HL-60/S4 treated with retinoic acid at 250 ng/mL for 4 days and 3 days (cell line): ENCODE data around the gene ZBTB7C.
"Not testable (repeated sequence)": the region's sequence is repeated elsewhere in the genome, so short reads cannot be mapped to it uniquely, and the experiment has no call there.

Experiments used
- in situ Hi-C: fragments of 300-500 bp; cut with MboI; formaldehyde crosslinking; loops from 2 replicates; pipeline ENCODE4 v1.7.0; 2022; ENCODE audit warnings: low sequenced_read_pairs

Gene ZBTB7C

GRCh38 chr18:48304906-48305693 lies 104.1 kb downstream of the ZBTB7C start:
- in situ Hi-C loops: no loop called here

GRCh38 chr18:48303883-48304282 lies 105.3 kb downstream of the ZBTB7C start:
- in situ Hi-C loops: no loop called here

DNA sequence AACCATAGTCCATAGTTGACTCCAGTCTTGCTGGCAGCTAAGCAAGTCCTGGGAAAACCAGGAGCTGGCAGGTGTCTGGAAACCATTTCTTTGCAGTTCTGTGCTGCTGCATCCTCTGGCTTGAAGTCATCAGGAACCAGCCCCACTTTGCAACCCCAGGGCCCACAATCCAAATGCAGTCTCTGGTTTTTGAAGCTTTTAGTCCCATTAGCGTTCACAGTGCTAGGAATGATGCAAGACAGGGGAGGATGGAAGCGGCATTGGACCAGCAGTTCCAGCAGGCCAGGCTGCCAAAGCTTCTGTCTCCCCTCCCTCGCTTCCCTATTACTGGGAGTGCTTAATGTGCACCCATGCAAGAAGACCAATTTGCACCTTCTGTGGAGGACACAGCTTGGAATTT lies 106.4 kb downstream of the ZBTB7C start:
- in situ Hi-C loops: no loop called here

GRCh38 chr18:48300463-48300961 lies 108.7 kb downstream of the ZBTB7C start:
- in situ Hi-C loops: no loop called here

DNA sequence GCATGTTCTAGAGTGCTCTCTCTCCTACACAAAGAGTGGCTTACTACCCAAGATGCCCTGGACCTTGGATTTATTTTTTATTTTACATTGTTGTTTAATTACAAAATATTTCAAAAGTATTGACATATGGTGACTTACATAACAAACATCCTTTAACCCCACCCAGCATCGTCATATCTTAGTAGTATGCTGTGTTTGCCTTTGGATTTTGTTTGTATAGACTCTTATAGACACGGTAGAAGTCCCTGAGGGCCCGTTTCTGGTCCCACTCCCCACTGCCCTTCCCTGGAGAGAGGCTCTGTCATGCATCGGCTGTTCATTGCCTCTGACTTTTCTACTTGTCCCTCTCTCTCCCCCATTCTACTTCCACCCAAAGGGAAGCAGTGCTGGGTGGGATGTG lies 112.0 kb downstream of the ZBTB7C start:
- in situ Hi-C loops: no loop called here

DNA sequence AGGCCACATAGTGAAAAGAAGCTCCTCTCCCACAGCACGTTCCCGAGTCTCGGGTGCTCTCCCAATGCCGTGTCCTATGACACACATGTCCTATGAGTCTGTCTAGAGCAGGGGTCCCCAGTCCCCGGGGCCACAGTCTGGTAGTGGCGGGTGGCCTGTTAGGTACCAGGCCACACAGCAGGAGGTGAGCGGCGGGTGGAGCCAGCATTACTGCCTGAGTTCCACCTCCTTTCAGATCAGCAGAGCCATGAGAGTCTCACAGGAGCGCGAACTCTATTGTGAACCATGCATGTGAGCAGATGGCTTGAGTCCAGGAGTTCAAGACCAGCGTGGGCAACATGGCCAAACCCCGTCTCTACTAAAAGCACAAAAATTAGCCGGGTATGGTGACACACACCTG lies 112.6 kb downstream of the ZBTB7C start:
- in situ Hi-C loops: no loop called here

GRCh38 chr18:48295586-48296311 lies 113.4 kb downstream of the ZBTB7C start:
- in situ Hi-C loops: no loop called here

- in situ Hi-C loops: no loop called here
Observed at GRCh38 chr18:48294899-48295585, 114.1 kb downstream of the ZBTB7C start.

DNA sequence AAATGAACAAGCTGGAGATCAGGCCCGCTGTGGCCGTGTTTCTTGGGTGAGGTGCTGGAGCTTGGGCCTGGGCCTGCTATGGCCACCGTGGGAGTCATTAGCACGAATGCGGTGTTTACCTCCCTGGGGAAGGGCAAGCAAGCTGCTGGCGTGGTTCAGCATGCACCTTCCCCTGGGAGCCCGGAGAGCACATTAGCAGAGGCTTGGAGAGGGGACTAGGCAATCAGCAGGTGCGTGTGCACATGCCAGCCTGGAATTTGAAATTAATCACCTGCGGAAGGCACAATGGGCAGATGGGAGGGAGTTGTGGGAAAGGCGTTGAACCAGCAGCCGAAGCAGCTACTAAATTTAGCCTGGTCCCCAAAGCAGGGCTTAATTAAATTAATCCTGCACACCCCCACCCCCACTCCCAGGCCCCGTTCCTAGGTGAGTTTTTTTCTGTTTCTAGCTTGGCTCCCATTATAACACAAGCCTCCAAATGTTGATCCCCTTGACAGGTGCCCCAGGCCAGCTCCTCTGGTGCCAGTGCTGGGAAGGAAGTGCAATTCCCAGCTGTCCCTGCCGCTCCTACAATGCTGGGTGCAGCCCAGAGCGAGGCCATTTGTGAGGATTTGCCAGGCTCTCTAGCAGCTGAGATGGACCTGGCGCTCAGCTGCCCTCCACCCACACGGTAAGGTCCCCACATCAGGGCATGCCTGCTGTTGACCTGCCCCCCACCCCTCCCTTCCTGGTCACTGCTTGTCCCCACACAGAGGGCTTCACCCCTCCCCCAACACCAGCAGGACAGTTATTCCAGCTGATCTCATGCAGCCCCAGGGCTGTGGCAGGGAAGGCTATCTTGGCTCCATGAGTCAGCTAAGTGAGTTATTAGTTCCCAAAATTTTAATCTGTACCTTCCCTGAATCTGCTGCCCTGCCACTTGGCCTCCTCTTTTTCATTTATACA lies 115.0 kb downstream of the ZBTB7C start:
- in situ Hi-C loops: no loop called here

DNA sequence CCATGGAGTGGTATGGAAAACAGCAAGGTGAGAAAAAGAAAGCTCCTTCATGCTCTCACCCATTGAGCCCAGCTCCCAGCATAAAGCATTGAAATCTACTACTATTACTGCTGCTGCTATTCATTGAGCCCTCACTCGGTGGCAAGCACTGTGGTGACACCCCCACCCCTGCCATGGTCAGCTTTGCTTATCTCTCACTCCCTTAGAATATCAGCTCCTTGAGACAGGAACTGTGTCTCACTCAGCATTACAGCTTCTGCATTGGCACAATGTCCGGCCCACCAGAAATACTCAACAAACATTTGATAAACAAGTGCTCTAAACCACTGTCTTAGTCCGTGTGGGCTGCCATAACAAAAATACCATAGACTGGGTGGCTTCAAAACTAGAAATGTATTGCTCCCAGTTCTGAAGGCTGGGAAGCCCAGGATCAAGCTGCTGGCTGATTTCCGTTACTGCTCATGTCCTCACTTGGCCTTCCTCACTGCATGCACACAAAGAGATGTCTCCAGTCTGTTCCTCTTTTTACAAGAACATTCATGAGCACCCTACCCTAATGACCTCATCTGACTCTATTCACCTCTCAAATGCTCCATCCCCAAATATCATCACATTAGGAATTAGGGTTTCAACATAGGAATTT lies 116.3 kb downstream of the ZBTB7C start:
- in situ Hi-C loops: no loop called here

DNA sequence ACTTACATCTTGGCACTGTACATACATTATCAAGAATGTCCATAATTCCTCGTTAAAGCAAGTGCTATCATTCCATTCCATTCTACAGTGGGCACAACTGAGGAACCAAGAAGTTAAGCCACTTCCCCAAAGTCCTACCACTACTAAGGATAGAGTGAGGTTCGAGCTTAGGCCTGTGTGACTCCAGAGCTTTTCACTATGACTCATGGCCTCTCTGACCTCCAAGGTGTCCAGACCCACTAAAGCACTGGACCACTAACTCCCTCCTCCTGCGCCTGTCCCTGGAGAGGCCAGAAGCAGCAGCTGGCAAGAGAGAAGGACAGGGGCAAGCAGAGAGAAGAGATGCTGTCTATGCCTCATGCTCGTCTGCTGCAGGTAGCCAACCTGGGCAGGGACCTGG lies 117.0 kb downstream of the ZBTB7C start:
- in situ Hi-C loops: no loop called here

- in situ Hi-C loops: no loop called here
Observed at GRCh38 chr18:48290162-48290926, 118.8 kb downstream of the ZBTB7C start.

- in situ Hi-C loops: no loop called here
Observed at GRCh38 chr18:48284743-48285142, 124.4 kb downstream of the ZBTB7C start.

DNA sequence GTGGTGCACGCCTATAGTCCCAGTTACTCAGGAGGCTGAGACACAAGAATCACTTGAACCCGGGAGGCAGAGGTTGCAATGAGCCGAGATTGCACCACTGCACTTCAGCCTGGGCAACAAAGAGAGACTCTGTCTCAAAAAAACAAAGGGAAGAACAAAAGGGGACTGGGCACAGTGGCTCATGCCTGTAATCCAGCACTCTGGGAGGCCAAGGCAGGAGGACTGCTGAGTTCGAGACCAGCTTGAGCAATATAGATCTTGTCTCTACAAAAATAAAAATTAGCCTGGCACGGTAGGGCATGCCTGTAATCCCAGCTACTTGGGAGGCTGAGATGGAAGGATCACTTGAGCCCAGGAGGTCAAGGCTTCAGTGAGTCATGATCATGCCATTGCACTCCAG lies 125.2 kb downstream of the ZBTB7C start:
- in situ Hi-C loops: not testable (repeated sequence)

DNA sequence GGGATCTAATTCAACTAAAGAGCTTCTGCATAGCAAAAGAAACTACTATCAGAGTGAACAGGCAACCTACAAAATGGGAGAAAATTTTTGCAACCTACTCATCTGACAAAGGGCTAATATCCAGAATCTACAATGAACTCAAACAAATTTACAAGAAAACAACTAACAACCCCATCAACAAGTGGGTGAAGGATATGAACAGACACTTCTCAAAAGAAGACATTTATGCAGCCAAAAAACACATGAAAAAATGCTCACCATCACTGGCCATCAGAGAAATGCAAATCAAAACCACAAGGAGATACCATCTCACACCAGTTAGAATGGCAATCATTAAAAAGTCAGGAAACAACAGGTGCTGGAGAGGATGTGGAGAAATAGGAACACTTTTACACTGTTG lies 127.7 kb downstream of the ZBTB7C start:
- in situ Hi-C loops: not testable (repeated sequence)

DNA sequence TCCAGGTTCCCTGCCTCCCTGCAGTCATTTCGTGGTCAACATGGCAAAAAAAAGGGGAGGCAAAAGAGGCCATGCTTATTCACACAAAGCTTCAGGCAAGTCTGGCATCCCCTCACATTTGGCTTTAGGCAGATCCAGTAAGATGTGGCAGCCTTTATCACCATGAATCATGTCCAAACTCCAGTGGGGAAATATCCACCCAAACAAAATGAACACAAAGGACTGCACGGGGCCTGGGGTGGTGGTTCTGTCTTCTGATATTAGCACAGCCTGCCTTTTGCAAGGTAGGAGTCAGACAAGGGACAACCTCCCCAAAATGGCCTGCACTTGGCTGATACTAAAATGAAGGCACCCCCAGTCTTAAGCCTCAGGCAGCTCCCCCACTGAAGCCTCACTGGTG lies 129.9 kb downstream of the ZBTB7C start:
- in situ Hi-C loops: no loop called here

- in situ Hi-C loops: no loop called here
Observed at GRCh38 chr18:48278081-48278480, 131.1 kb downstream of the ZBTB7C start.

DNA sequence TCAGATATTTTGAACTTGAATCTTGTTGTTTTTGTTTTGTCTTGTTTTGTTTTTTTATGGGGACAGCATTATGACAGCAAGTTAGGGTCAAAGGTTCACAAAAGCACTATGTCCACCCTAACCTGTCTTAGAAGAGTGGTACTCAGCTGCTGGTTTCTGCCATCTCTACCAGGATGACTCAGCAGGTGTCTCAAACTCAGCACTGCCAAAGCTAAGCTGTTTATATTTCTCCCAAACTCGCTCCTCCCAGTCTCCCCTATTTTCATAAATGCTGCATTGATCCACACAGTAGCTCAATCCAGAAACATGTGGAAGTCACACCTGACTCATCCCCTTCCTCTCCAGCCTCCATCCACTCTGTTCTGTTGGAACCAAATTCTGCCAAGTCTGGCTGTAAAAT lies 134.9 kb downstream of the ZBTB7C start:
- in situ Hi-C loops: no loop called here

DNA sequence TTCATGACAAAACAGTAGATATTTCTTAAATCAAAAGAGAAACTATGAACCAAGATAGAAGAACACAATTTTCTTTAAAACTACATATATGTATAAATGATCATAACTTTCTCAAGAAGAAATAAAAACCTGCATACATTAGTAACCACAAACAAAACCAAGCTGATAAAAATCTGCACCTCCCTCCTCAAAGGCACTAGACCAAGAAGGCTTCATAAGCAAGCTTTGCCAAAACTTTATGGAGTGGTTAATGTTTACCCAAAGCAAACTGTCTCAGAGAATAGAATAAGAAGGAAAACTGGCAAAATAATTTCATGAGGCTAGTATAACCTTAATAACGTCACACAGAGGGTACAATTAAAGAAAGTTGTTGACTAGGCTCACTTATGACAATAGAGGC lies 138.3 kb downstream of the ZBTB7C start:
- in situ Hi-C loops: no loop called here
